ENCODE data around the gene ZNF549. TPM values are rescaled to one million over a fixed set of nuclear protein-coding genes. Genes with fewer than 3 reads are reported as not detected.

Gene ZNF549
- total and polyA plus RNA-seq, 2 of the 13 experiments (the other 11 are each of a cell fraction or from before 2014, with no cell fraction given) = 2.8 to 6.4 TPM

GRCh38 chr19:57570707-57571106 lies 43.6 kb downstream of the ZNF549 start (continued):
- no peak for TF ChIP-seq ZNF280B (CRISPR knock-in tag; IDR thresholded peaks at IDR 0.05; ENCODE audit: borderline replicate concordance)
- no peak for TF ChIP-seq ADNP (CRISPR knock-in tag; IDR thresholded peaks at IDR 0.05)
- no peak for TF ChIP-seq POLR2G (IDR thresholded peaks at IDR 0.05; ENCODE audit: low read depth, low read length)
- TF ChIP-seq NPAS2 (CRISPR knock-in tag; IDR thresholded peaks at IDR 0.05; ENCODE audit: borderline replicate concordance) = no peak
- no peak for TF ChIP-seq ZNF761 (CRISPR knock-in tag; conservative IDR thresholded peaks at IDR 0.05)
- TF ChIP-seq ZNF768 (CRISPR knock-in tag; IDR thresholded peaks at IDR 0.05) = no peak
- TF ChIP-seq ZNF782 (CRISPR knock-in tag; IDR thresholded peaks at IDR 0.05; ENCODE audit: borderline replicate concordance) = no peak
- no peak for TF ChIP-seq ZBTB2 (CRISPR knock-in tag; IDR thresholded peaks at IDR 0.05; ENCODE audit: low read depth)
- no peak for TF ChIP-seq ZBTB20 (CRISPR knock-in tag; IDR thresholded peaks at IDR 0.05; ENCODE audit: borderline replicate concordance, low read depth)
- TF ChIP-seq FOSL2 (CRISPR knock-in tag; IDR thresholded peaks at IDR 0.05) = no peak
- no peak for TF ChIP-seq ZFYVE20 (CRISPR knock-in tag; IDR thresholded peaks at IDR 0.05; ENCODE audit: borderline replicate concordance, low read depth)
- no peak for TF ChIP-seq PITX1 (CRISPR knock-in tag; IDR thresholded peaks at IDR 0.05)

Data from HepG2 (cell line).